ENCODE results near the gene SEMA5B.

Gene SEMA5B

DNA sequence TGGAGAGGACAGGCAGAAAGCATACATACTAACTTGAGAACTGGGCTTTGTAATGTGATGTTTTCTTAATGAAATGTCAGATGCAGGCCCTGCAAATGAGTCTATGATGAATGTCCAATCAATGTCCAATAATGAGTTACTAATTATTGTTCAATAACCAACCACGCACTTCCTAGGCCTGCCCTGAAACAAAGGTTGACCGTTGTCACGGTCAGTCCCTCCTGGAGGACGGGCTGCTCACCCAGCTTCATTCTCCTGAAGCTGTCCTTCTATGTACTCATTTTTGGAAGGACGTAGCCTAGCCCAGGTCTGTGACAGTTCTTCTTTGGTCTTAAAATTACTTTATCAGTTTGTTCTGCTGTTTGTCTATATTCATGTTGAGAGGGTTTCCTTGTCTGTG is 30.9 kb upstream of the SEMA5B start:
- no peak for DNase-seq

DNA sequence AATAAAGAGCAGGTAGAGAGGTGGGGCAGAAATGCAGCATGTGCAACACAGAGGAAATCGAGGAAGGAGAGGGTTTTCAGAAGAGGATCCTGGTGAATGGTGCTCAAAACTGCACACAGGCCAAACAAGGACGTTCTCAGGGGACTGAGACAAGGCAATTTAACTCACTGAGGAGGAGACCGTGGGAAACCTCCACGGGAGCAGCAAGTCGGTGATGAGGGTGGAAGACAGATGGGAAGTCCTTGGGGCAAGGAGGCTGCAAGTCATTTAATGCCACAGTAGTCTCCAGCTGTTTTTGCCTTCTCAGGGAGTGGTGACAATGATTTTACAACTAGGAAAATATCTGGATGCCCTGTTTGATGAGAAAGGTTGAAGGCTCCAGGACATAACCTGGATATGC is 27.8 kb upstream of the SEMA5B start:
- no peak for DNase-seq

DNA sequence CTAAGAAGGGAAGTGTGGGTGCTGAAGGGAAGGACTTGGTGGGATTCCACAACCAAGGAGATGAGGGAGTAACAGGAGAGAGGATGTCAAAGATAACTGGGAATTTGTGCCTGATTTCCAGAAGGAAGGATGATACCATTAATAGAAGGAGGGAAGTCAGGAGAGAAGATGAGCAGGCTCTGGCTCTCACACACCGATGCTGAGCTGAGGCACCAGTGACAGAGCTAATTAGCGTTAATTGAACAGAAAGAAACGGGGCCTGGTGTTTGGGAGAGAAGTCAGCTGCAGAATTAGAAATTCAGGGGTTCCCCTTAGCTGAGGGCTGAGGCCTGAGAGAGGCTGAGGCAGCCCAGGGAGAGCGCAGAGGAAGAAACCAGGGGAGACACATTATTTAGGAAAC is 27.4 kb upstream of the SEMA5B start:
- no peak for DNase-seq

- peak; percentile 54 for DNase-seq
Observed at GRCh38 chr3:123054109-123054778, 26.7 kb upstream of the SEMA5B start.

GRCh38 chr3:123053107-123053506 is 25.5 kb upstream of the SEMA5B start:
- no peak for DNase-seq

GRCh38 chr3:123050666-123051065 is 23.1 kb upstream of the SEMA5B start:
- no peak for DNase-seq

GRCh38 chr3:123048480-123049237 is 21.1 kb upstream of the SEMA5B start:
- no peak for DNase-seq

DNA sequence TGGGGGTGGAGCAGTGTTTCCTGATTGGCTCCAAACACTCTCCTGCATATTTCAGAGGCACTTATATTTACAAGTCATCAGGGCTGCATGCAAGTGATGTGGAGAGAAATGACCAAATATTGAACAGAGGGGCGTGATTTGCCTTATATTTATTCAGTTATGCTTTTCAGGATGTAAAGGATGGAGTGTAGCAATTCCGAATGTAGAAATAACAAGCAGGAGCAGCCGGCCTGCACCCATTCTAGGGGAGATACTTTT is 19.4 kb upstream of the SEMA5B start:
- DNase-seq = no peak

- no peak for DNase-seq
Observed at GRCh38 chr3:123046262-123047061, 18.9 kb upstream of the SEMA5B start.

DNA sequence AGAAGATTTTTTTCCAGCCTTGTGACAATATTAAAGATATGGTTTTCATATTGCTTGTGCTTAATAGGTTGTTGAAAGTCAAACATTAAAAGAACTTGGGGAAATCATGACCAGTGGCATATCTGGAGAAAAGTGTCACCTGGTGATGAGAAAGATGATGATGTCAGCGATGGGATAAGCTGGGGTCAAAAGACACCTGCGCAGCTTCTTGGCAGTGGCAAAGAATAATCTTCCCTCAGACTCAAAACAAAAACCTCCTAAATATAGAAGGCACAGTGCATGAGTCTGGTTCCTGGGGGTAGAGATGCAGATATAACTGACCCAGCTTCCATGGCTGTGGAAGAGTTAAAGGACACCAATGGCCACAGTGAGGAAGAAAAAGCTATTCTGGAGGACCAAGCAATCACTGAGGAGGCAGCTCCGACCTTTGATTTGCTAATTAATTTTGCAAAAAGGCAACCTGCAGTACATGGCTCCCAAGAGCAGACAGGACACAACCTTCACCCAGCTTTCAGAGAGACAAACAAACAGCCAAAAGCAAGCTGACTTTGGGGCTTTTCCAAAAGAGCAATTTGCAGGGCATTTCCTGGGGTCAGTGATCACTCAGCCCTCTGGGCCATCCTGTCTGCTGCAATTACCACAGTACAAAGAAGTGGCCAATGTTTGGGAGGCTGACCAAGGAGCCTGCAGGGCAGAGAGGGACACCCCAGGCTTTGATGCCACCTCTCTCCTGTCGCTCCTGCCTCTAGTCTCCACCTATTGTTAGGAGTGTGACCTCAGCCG is 17.6 kb upstream of the SEMA5B start:
- no peak for DNase-seq

GRCh38 chr3:123042413-123042812 is 14.8 kb upstream of the SEMA5B start:
- DNase-seq = no peak

DNA sequence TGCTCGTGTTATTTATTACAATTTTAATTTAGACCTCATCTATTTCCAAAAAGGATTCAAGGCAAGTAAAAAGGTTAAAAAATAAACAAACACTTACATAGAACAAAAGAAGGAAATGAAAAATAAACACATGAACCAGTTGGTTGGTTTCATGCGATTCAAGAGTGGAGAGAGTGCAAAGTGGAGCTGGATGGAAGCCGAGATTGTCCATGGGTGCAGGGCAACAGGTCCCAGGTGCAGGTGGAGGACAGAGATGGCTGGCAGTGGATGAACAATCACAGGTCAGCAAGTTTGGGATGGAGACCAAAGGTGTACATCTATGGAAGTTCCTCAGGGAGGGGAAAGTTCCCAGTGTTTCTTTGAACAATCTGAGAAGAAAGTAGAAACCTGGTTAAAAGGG is 11.6 kb upstream of the SEMA5B start:
- no peak for DNase-seq

- no peak for DNase-seq
Observed at GRCh38 chr3:123038751-123039150, 11.2 kb upstream of the SEMA5B start.

- DNase-seq = no peak
Observed at GRCh38 chr3:123037015-123037375, 9.4 kb upstream of the SEMA5B start.

- no peak for DNase-seq
Observed at GRCh38 chr3:123036352-123037014, 8.9 kb upstream of the SEMA5B start.

- no peak for DNase-seq
Observed at GRCh38 chr3:123034996-123035395, 7.4 kb upstream of the SEMA5B start.

- no peak for DNase-seq
Observed at GRCh38 chr3:123034120-123034519, 6.6 kb upstream of the SEMA5B start.

- DNase-seq = no peak
Observed at GRCh38 chr3:123032057-123032456, 4.5 kb upstream of the SEMA5B start.

DNA sequence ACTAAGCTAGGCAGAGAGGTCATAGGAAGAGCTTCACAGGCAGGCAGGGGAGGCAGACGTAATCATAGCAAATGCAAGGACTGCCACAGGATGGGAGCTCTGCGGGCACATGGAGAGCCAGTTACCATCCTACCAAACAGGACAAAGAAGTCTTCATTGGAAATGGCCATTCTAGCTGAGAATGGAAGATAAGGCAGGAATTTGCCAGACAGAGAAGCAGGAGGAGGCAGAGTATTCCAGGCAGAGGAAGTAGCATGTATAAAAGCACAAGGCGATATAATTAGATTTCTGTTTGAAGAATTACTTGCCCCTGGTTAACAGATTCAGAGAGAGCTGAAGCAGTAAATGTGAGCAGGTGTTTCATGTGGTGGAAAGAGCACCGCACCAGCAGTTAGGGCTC is 3.5 kb upstream of the SEMA5B start:
- DNase-seq = no peak

DNA sequence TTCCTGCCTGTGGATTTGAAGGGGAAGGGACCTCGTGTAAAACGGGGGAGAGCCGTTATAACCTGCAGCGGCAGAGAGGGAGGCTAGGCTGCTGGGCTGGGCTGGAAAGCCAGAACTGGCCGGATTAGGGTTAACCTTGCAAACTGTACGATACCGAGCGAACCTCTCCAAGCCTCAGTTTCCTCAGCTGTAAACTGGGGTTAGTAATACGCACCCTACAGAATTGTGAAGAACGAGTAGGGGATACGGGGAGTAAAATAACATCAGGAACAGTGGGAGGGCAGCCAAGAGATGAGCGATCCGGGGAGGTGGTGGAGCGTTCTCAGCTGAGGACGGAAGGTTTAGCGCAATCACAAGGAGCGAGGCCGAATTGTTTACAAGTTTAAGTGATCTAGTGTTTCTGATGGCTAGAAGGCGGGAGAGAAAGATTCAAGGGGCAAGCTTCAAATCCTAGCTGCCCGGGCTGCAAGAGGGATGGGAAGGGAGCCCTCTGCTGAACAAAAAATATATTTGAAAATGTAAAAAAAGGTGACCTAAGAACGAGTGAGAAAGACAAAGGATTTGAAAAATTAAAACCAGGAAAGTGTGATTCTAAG is 768 bp upstream of the SEMA5B start:
- DNase-seq = peak; percentile 46

DNA sequence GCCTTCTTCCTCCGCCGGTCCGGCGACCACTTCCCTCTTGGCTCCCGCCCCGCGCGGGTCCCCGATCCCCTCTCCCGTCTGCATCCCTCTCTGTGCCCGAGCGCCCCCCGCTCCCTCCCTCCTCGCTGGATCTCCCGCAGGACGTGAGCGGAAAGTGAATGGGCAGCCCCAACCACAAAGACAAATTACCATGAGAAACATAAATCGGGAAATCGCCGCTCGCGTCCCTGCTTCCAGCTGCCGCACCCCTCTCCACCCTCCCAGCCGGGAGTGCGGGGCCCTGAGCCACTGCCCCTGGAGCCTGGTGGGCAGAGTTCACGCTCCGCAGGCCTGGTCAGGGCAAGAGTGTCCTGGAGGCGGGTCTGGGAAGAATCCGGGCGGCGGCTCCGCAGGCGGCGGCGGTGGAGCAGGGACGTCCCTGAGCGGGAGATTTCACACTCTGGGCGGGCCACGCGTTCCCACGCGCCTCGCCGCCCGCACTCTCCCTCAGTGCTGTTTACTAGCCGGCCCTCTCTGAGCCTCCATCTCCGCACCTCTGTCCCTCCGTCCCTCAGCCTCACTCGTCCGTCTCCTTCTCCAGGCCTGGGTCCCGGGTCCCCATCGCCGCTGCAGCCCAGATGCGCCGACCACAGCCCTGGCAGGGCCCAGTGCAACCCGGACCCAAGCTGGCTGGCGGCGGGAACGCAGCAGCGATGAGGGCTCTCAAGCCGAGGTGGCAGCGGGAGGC is 835 bp downstream of the SEMA5B start:
- peak; percentile 47 for DNase-seq
